ENCODE results near the gene GSG1.

Gene GSG1

GRCh38 chr12:13119826-13120225 lies 16.4 kb upstream of the GSG1 start:
- no peak for FAIRE-seq

GRCh38 chr12:13117029-13117428 lies 13.6 kb upstream of the GSG1 start:
- peak; percentile 73 for FAIRE-seq

DNA sequence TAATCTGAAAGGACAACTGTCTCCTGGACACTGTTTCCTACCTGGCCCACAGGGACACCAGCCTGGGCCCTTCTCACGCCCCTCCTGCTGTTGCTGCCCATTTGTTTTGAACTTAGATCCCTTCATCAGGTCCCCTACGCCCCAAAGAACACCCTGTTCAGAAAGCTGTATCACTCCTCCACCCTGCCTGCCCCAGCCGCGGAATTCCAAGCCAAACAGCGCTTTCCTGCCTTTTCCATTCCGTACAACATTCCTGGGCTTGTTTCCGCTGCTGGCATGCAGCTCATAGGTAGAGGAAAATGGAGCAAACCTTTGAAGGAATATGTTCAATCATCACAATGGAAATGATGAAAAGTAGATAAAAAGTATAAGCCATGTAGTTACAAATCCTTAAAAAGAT lies 12.8 kb upstream of the GSG1 start:
- FAIRE-seq: peak; percentile 96

GRCh38 chr12:13114251-13115052 lies 11.0 kb upstream of the GSG1 start:
- peak; percentile 100 for FAIRE-seq

- no peak for FAIRE-seq
Observed at GRCh38 chr12:13112968-13113367, 9.5 kb upstream of the GSG1 start.

DNA sequence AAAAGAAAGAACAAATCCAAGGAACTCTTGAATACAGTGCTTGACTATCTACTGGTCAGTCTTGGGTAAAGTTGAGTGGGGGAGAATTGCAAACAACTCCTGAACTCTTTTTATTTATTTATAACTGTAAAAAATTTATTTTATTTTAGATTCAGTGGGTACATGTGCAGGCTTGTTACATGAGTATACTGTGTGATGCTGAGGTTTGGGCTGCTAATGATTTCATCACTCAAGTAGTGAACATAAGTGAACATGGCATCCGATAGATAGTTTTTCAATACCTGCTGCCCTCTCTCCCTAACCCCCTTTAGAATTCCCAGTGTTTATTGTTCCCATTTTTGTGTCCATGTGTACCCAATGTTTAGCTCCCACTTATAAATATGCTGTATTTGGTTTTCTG lies 3.2 kb upstream of the GSG1 start:
- no peak for FAIRE-seq

DNA sequence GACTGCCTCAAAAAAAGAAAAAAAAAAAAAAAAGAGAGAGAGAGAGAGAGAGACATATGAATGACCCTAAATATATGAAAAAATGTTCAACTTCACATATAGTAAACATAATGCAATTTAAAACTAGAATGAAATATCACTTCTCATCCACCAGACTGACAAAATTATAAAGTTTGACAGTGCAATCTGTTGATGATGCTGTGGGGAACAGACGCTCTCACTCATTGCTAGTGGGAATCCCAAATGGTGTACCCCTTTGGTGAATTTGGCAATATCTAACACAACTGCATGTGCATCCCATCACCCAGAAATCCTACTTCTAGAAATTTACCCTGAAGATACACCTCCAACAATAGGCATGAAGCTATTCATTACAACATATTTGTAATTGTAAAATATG lies 2.3 kb upstream of the GSG1 start:
- no peak for FAIRE-seq

- no peak for FAIRE-seq
Observed at GRCh38 chr12:13104409-13104808, 942 bp upstream of the GSG1 start.

DNA sequence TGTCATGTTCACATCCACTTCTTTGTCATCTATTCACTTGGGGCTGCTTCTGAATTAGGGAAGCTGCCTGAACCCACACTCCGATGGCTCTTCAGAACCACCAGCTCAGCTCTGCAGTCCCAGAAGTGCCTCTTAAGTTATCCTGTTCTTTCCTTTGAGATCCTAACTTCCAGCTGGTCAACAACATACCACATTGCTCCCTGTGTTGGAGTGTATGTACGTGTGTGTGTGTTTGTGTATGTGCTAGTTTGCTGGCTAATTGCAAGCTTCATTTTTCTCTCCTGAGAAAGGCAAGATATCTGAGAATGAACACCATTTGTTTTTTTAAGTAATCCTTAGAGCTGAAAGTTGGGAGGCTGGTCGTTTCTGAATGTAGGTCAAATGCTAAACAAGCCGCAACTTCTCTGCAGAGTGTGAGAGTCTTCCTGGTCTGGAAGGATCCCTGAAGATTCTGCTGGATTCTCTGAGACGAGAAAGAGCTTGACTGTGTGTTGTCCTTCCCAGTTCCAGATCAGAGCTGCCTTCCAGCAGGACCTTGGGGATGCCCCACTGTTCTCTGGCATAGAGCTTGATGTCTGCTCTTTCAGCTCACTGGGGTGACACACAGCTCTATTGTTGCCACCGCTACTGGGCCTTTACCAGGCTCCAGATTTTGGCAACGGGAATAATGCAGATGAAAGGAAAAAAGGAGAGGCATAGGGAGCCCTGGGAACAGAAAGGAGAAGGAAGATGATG lies 839 bp downstream of the GSG1 start:
- FAIRE-seq: no peak

DNA sequence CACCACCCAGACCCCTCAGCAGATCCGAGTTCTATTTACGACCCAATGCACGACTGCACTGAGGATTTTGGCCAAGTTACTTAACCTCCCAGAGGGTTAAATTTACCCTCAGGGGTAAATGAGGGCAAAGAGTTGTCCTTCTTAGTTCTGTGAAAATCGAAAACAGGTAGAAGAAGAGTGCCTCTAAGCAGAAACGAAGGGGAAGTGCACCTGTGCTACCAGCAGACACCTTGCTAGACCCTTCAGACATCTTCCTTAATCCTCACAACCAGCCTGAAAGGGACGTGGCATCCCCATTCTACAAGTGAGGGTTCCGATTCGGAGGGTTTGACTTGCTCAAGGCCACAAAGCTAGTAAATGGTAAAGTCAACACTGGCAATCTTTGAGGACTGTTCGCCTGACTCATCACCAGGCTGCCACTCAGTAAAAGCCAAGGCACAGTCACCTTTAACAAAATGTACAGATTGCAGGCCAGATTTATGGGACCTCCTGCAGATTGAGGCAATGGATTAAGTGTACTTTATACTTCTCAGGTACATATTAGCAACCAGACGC lies 1.6 kb downstream of the GSG1 start:
- peak; percentile 98 for FAIRE-seq

GRCh38 chr12:13100882-13101769 lies 2.3 kb downstream of the GSG1 start:
- FAIRE-seq: peak; percentile 86

GRCh38 chr12:13100605-13100881 lies 2.9 kb downstream of the GSG1 start:
- FAIRE-seq: no peak

- FAIRE-seq: no peak
Observed at GRCh38 chr12:13099844-13100604, 3.4 kb downstream of the GSG1 start.

GRCh38 chr12:13099066-13099843 lies 4.2 kb downstream of the GSG1 start:
- FAIRE-seq: no peak

GRCh38 chr12:13097491-13098011 lies 5.9 kb downstream of the GSG1 start:
- FAIRE-seq: no peak

DNA sequence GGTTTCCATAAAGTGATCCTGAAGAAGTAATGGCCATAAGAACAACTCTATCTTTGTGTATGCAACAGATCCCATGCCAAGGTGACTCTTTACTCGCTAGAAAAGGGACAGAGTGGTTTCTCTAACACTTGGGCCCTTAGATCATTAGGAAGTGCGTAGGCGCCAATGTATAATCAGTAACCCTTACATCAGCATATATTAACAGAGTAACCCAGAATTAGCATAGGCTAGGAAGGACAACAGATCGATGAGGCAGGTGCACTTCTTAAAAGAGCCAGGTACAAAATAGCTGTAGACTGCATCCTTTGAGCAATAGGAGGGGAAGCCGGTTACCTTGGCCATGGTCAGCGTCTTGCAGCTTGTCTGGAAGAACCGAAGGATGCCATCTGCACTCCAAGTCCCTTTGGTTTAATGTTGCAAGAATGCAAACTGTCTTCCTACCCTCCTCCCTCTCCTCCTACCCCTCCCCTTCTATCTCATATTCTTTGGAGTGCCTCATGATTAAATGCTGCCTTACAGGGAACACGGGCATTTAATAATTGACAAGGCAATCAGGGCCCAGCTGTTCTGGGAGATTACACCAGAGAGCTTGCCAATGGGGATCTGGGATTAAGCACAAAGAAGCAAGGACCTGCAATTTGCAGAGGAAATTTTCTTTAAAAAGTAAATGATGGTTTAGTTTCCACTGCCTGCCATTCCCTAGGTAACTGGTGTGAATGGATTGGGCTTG lies 8.0 kb downstream of the GSG1 start:
- FAIRE-seq: no peak

DNA sequence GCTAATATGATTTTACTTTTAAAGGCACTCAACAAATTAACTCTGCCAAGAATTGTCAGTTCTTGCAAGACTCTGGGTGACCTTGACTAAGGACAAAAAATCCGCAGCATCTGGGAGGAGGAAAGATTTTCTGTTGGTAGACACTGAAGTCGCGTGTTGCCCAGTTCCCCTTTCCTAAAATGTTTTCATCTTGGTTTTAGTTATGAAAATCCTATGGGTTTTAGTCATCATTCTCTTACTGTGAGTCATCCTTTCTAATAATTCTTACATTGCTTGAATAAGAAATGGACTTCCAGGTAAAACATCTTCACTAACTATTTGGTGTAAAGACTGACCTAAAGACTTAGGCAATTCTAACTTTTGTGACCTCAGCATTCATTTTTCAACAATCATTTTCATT lies 9.1 kb downstream of the GSG1 start:
- peak; percentile 51 for FAIRE-seq

DNA sequence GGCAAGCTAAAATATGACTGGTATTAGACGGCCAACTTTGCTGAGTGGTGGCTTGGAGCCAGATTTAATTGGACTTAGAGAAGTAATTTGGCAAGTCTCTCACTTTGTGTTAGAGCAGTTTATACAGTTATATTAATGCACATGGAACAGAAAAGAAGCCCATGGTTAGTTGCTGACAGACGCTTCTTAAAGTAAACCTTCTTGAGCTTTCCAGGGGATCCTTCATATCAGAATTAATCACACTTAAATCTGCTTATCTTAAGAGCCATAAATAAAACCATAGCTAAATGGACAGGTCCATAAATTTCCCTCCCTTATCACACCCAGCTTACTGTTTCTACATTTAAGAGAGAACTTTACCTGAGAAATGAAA lies 9.6 kb downstream of the GSG1 start:
- peak; percentile 76 for FAIRE-seq

GRCh38 chr12:13093191-13093847 lies 10.1 kb downstream of the GSG1 start:
- FAIRE-seq: peak; percentile 74

- FAIRE-seq: no peak
Observed at GRCh38 chr12:13091832-13092231, 11.6 kb downstream of the GSG1 start.

All from G401.6 (cell line).